Large intestine (tissue), 3 donors: ENCODE data around the gene PAIP2. TPM values are rescaled to one million over a fixed set of nuclear protein-coding genes. Genes with fewer than 3 reads are reported as not detected.
"Not testable (repeated sequence)": the region's sequence is repeated elsewhere in the genome, so short reads cannot be mapped to it uniquely, and the experiment has no call there.

Experiments
- DNase-seq, 2 donors: peaks; one replicate each; pipeline versions ENCODE4 v3.0.0 to v3.0.0-alpha.2; 2013
- H3K27ac ChIP-seq: one replicate; pipeline ENCODE4 v1.5.1; 2013; ENCODE audit warnings: low read length
- H3K27me3 ChIP-seq: 2 replicates; pipeline ENCODE4 v1.6.1; 2013; ENCODE audit warnings: low read length; ENCODE audit not compliant: control insufficient read depth, insufficient read depth
- H3K36me3 ChIP-seq: 2 replicates; pipeline ENCODE4 v1.6.1; 2013; ENCODE audit warnings: low read length; ENCODE audit not compliant: control insufficient read depth, insufficient read depth
- H3K4me1 ChIP-seq: one replicate; pipeline ENCODE4 v1.6.1; 2013; ENCODE audit warnings: low read length; ENCODE audit not compliant: control insufficient read depth, insufficient read depth
- H3K4me3 ChIP-seq: one replicate; pipeline ENCODE4 v1.5.1; 2013; ENCODE audit warnings: low read length
- H3K9me3 ChIP-seq: one replicate; pipeline ENCODE4 v1.6.1; 2013; ENCODE audit warnings: mild to moderate bottlenecking, low read depth, low read length, moderate library complexity; ENCODE audit not compliant: control insufficient read depth
- WGBS: methylation state at CpG from one replicate; pipeline ENCODE4 v1.1.5; 2013; ENCODE audit warnings: low lambda C conversion rate; ENCODE audit not compliant: insufficient coverage; 5-methylcytosine and 5-hydroxymethylcytosine counted together
- polyA plus RNA-seq: library from polyadenylated mRNA; unstranded; fragments of 120-200 nt; gene quantifications from one replicate; pipeline ENCODE4 v1.2.1, GENCODE V29; 2013

Gene PAIP2
- polyA plus RNA-seq, 1 donor: 79.9 TPM

DNA sequence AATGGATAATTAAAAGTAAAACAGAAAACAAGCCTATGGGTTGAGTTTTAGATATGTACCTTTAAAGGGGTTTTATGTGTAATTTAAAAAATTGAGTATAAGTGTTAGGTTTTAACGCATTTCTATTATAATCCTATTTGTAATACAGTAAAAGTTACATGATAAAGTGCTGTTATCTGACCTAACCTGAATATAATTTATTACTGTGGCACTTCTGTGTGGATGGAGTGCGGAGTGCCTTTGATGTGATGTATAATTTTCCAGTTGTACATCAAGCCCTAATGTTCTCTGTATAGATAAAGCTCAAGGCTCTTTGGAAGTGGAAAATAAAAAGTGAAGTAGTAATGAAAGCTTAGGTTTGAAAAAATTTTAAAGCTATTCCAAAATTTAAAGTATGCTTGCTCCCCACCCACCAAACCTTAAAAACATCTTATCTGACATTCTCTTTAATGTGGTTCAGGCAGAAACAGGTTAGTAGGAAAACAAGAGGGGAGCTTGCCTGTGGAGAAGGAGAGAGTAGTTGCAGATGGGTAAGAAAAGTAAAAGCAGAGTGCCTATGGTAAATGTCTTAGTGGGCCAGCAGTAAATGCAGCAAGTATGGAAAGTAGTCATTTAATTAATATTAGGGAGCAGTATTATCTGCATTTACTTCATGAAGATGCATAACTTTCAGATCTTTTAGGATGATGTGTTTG is 44.1 kb upstream of the PAIP2 start:
- WGBS: no CpG with 5 or more reads among the region's 2 CpGs
- Histone ChIP-seq H3K36me3 (no peaks in the 10 kb centered on the region), H3K4me1 (peaks cover 14% of the 10 kb centered on the region), H3K4me3 (no peak overlapping the region), H3K9me3 (peaks cover 5% of the 10 kb centered on the region), H3K27me3 (no peaks in the 10 kb centered on the region), H3K27ac (no peak overlapping the region)
- no peak for DNase-seq

DNA sequence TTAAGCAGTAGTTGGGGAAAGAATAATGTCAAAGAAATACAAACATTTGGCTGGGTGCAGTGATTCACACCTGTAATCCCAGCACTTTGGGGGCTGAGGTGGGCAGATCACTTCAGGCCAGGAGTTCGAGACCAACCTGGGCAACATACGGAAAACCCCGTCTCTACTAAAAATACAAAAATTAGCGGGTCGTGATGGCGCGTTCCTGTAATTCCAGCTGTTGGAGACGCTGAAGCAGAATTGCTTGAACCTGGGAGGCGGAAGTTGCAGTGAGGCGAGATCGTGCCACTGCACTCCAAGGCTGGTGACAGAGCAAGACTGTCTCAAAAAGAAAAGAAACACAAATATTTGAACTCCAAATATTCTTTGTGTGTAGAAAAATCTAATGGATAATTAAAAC is 43.4 kb upstream of the PAIP2 start:
- Histone ChIP-seq H3K36me3 (no peaks in the 10 kb centered on the region), H3K27ac (no peak overlapping the region), H3K27me3 (no peaks in the 10 kb centered on the region), H3K4me1 (peaks cover 14% of the 10 kb centered on the region), H3K4me3 (no peak overlapping the region), H3K9me3 (peaks cover 5% of the 10 kb centered on the region)
- no peak for DNase-seq
- WGBS: no CpG with 5 or more reads among the region's 11 CpGs

DNA sequence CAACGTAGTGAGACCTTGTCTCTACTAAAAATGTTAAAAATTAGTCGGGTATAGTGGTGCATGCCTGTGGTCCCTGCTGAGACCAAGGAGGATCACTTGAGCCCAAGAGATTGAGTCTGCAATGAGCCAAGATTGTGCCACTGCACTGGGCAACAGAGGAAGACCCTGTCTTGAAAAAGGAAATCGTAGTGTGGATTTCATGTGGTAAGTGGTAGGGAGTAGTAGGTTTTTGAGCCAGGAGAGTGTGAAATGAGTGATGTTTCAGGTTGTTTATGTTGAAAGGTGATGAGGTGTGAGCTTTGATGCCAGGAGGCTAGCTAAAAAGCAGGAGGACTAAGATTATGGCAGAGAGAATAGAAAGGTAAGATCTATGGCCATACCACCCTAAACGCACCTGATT is 42.2 kb upstream of the PAIP2 start:
- WGBS: 83% methylated on average over 1 of the region's 4 CpGs
- DNase-seq: no peak
- no peaks in the 10 kb centered on the region for H3K9me3 ChIP-seq
- H3K36me3 ChIP-seq: no peaks in the 10 kb centered on the region
- H3K4me1 ChIP-seq: peaks cover 14% of the 10 kb centered on the region
- H3K4me3 ChIP-seq: no peak overlapping the region
- no peak overlapping the region for H3K27ac ChIP-seq
- H3K27me3 ChIP-seq: no peaks in the 10 kb centered on the region

DNA sequence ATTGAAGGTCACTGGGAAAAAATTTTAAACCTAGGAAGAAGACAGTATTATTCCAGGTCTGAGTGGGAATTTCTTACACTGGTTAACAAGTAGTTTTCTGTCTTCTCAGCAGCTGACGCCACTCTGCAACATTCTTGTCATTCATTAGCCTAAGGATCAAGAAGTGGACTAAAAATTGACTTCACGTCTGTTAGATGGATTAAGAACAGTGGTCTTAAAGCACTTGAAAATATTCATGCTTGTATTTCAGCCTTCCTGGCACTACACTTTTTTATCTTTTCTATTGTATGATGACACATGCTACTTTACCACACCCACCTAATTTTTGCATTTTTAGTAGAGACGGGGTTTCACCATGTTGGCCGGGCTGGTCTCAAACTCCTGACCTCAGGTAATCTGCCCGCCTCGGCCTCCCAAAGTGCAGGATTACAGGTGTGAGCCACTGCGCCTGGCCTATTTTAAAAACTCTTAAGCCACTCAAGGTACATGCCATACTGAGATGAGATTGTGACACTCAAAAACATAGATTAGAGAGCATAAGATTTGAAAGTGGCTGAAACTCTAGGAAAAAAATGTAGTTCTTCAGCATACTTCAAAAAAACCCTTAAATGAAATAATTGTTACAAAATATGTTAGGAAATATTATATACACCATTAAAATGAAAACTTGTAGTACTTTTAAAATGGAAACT is 39.7 kb upstream of the PAIP2 start:
- no peak for DNase-seq
- H3K36me3 ChIP-seq: no peaks in the 10 kb centered on the region
- peaks cover 8% of the 10 kb centered on the region for H3K4me1 ChIP-seq
- H3K27ac ChIP-seq: no peak overlapping the region
- no peaks in the 10 kb centered on the region for H3K27me3 ChIP-seq
- H3K4me3 ChIP-seq: no peak overlapping the region
- no peaks in the 10 kb centered on the region for H3K9me3 ChIP-seq
- 20% methylated on average over 1 of the region's 7 CpGs for WGBS

DNA sequence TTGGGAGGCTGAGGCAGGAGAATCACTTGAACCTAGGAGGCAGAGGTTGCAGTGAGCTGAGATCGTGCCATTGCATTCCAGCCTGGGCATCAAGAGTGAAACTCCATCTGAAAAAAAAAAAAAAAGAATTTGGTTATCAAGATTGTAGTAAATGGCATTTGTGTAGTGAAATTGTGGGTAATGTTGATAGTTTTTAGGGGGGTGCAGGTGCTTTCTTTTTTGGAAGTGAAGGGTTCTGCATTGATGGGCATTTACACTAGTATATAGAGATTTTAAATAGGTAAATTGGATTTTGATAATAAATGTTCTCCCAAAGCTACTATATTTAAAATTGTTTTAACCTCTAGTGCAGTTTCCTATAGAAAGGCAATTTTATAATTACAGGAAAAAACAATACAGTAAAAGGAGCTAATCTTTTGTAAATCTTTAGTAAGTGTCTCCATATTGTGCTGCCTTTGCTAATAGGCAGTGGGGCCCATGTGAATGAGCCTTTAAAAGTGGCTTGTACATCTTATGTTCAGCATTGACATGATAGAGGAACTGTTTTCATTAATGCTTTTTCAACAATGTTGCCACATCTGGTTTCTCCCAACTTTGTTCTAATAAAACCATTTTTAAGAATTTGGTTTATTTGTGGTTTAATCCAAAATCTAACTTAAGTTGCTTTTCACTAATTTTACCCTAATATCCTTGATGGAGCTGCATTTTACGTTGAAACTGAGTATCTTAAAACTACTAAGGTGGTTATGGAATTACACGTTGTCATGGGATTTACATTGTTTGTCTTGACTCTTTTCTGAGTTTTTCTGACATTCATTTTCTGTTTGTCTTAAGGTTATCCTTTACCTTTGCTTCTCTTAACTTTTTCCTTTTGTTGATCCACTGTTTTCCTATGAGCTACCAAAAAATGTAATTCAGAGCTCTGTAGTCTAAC is 37.0 kb upstream of the PAIP2 start:
- 59% methylated on average over 2 of the region's 3 CpGs for WGBS
- peaks cover 2% of the 10 kb centered on the region for H3K4me1 ChIP-seq

DNA sequence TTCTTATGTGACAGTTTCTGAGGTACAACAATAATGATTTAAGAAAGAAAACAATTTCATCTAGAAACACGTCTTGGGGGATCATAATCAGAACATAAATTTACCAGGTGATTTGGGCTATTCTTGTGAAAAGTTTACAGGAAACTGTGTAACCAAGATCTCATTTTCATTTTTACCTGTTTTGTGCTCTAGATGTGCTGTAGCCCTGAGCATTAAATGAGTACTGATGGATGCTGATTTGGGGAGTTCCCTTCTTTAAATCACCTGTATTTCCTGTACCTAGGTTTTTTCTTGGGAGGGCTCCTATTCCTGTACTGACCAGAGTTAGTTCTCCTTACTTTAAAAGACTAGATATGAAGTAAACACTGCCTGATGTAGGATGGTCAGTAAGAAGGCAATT is 35.5 kb upstream of the PAIP2 start:
- Histone ChIP-seq H3K27me3 (no peaks in the 10 kb centered on the region), H3K27ac (no peak overlapping the region), H3K4me3 (no peak overlapping the region), H3K36me3 (no peaks in the 10 kb centered on the region), H3K9me3 (no peaks in the 10 kb centered on the region), H3K4me1 (peaks cover 2% of the 10 kb centered on the region)
- no CpG with 5 or more reads among the region's 1 CpG for WGBS
- no peak for DNase-seq

More for the DNA sequence above, 37.0 kb upstream of the PAIP2 start:
- Histone ChIP-seq H3K27me3 (no peaks in the 10 kb centered on the region), H3K4me3 (no peak overlapping the region), H3K27ac (no peak overlapping the region), H3K9me3 (no peaks in the 10 kb centered on the region), H3K36me3 (no peaks in the 10 kb centered on the region)
- no peak for DNase-seq

DNA sequence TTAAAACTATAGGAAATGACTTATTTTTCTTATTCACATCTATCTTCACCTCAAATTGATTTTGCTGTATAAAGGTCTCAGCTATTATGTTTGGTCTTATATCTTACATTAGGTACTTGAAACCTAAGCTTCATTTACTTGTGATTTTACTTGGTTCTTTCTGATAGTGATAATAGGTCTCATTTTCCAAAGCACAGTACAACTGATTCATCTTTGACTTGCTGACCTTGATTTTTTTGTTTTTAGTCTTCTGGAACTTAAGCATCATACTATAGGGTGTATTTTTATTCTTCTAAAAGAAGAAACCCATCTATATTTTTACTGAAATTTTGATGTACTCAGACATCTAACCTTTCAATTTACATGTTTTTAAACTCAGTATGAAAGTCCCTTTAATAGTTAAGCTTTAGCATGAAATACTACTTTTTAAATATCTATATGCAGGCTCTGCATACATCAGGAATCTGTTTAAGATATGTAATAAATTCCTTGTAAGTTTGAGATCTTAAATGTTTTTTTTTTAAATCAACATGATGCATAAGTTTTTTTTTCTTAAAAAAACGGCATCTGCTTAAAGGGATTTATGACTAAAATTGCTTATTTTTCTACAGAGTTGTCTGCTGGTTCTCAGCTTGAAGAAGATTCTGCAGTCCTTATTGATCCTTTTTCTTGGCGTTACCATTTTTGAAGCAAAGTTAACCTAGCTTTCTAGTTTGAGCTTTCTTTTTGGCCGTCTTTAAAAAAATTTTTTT is 34.9 kb upstream of the PAIP2 start:
- H3K4me1 ChIP-seq: peaks cover 2% of the 10 kb centered on the region

DNA sequence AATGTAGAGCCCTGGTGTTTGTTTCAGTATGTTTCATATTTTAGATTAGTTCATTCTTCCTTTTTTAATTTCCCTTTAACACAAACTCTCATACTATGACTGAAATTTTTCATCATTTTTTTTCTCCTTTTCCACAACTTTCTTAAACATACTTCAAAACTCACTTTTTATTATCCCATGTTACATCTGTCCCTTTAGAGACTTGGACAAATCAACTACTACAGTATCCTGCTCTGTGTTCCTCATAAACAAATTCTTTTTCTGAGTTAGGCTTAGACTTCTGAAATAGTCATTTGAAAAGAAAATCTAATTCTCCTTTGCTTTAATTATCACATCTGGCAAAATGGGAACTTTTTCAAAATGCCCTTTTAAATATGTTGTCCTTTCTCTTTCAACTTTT is 32.9 kb upstream of the PAIP2 start:
- no peaks in the 10 kb centered on the region for H3K9me3 ChIP-seq
- H3K4me3 ChIP-seq: no peak overlapping the region
- H3K4me1 ChIP-seq: peaks cover 2% of the 10 kb centered on the region
- DNase-seq: no peak
- H3K27me3 ChIP-seq: no peaks in the 10 kb centered on the region
- no peak overlapping the region for H3K27ac ChIP-seq
- no peaks in the 10 kb centered on the region for H3K36me3 ChIP-seq

More for the DNA sequence above, 34.9 kb upstream of the PAIP2 start:
- H3K9me3 ChIP-seq: no peaks in the 10 kb centered on the region
- H3K27me3 ChIP-seq: no peaks in the 10 kb centered on the region
- H3K36me3 ChIP-seq: no peaks in the 10 kb centered on the region
- H3K4me3 ChIP-seq: no peak overlapping the region
- no peak overlapping the region for H3K27ac ChIP-seq
- WGBS: 100% methylated on average over 2 of the region's 3 CpGs
- no peak for DNase-seq

DNA sequence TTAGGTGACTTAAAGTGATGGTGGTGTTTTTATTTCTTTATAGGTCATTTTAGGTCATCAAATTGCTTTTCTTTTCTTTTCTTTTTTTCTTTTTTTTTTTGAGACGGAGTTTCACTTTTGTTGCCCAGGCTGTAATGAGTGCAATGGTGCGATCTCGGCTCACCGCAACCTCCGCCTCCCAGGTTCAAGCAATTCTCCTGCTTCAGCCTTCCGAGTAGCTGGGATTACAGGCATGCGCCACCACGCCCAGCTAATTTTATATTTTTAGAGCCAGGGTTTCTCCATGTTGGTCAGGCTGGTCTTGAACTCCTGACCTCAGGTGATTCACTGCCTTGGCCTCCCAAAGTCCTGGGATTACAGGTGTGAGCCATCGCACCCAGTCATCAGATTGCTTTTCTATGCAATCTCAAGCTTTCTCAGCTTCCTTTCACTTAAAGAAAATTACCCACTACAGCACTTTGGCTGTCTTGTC is 30.9 kb upstream of the PAIP2 start:
- H3K4me1 ChIP-seq, DNase-seq, H3K9me3 ChIP-seq, H3K4me3 ChIP-seq, H3K36me3 ChIP-seq, H3K27me3 ChIP-seq, H3K27ac ChIP-seq: not testable (repeated sequence)
- WGBS: 67% methylated on average over 1 of the region's 9 CpGs

DNA sequence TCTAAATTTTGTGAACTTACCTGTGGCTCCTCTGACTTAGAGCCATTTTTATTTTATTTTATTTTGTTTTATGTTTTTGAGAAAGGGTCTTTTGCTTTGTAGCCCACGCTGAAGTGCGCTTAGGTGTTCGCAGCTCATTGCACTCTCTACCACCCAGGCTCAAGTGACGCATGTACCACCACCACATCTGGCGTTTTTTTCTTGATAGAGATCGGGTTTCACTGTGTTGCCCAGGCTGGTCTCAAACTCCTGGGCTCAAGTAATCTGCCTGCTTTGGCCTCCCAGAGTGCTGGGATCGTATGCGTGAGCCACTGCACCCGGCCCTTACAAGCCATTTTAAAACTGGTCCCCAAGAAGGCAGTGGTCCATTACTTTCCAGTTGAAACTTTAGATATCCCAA is 29.6 kb upstream of the PAIP2 start:
- Histone ChIP-seq H3K4me1 (no peaks in the 10 kb centered on the region), H3K4me3 (no peak overlapping the region), H3K36me3 (peaks cover 15% of the 10 kb centered on the region), H3K27ac (no peak overlapping the region), H3K27me3 (no peaks in the 10 kb centered on the region), H3K9me3 (no peaks in the 10 kb centered on the region)
- 100% methylated on average over 2 of the region's 9 CpGs for WGBS
- DNase-seq: no peak
